Breast epithelium (tissue), 3 donors: ENCODE measurements around the gene RAB20.

ENCODE experiments used
- POLR2A ChIP-seq: fragments of 450-650 bp; IDR thresholded peaks from one replicate; pipeline ENCODE4 v1.6.1; 2016; ENCODE audit warnings: antibody characterized with exemption, mild to moderate bottlenecking, moderate library complexity
- TF ChIP-seq, protein P1 (sequence below), 3 donors: fragments of 450-650 bp; IDR thresholded peaks; one replicate each; pipeline ENCODE4 v1.5.1; 2016 to 2017; ENCODE audit warnings: antibody characterized with exemption in 3 of 3, mild to moderate bottlenecking in 3 of 3, moderate library complexity in 3 of 3

DNA sequence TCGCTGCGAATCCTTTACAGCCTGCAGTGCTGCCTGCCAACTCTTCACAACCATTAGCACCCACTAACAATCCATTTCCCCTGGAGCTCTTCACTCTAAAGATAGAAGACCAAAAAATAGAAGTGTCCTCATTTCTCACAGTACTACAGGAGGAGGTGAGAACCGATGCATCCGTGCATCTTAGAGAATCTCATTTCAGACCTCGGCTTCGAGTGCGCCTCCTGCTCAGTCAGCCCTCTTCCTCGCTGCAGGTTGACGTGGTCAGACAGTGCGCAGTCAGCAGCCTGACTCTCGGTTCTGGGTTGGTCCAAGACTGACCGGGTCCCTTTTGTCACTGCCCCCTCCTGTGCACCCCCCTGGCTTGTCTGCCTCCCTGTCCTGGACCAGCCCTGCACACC is 85.3 kb downstream of the RAB20 start:
- TF ChIP-seq, protein P1, sequence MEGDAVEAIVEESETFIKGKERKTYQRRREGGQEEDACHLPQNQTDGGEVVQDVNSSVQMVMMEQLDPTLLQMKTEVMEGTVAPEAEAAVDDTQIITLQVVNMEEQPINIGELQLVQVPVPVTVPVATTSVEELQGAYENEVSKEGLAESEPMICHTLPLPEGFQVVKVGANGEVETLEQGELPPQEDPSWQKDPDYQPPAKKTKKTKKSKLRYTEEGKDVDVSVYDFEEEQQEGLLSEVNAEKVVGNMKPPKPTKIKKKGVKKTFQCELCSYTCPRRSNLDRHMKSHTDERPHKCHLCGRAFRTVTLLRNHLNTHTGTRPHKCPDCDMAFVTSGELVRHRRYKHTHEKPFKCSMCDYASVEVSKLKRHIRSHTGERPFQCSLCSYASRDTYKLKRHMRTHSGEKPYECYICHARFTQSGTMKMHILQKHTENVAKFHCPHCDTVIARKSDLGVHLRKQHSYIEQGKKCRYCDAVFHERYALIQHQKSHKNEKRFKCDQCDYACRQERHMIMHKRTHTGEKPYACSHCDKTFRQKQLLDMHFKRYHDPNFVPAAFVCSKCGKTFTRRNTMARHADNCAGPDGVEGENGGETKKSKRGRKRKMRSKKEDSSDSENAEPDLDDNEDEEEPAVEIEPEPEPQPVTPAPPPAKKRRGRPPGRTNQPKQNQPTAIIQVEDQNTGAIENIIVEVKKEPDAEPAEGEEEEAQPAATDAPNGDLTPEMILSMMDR (IDR thresholded peaks at IDR 0.05): no peak
- TF ChIP-seq POLR2A: no peak
